WTC11 (cell line): ENCODE results near the gene USP8. TPM values are rescaled to one million over a fixed set of nuclear protein-coding genes. Genes with fewer than 3 reads are reported as not detected.

Source experiments
- ATAC-seq: fragments of 200-7000 bp; cut with Tn5 transposase; 2 replicates; pipeline ENCODE4 v1.10.0; 2021; ENCODE audit warnings: mild to moderate bottlenecking, moderate library complexity
- CTCF ChIA-PET: fragments of 300-600 bp; sonication (Branson Sonifier 250); formaldehyde crosslinking; loops from one replicate; lab custom pipeline; 2021; ENCODE audit warnings: antibody characterized with exemption; lab: Charles Lee
- POLR2A ChIA-PET: fragments of 350-600 bp; sonication (Branson Sonifier 250); formaldehyde crosslinking; loops from one replicate; lab custom pipeline; 2021; ENCODE audit warnings: antibody characterized with exemption; lab: Charles Lee
- DNase-seq: peaks from one replicate; pipeline ENCODE4 v3.0.0; 2021; ENCODE audit warnings: low spot score
- H3K27ac Mint-ChIP-seq: 2 replicates; pipeline ENCODE4 v1.8.0; 2021; ENCODE audit warnings: mixed read lengths
- H3K27me3 Mint-ChIP-seq: 2 replicates; pipeline ENCODE4 v1.8.0; 2021; ENCODE audit warnings: low read depth, mild to moderate bottlenecking, moderate library complexity, mixed read lengths
- H3K36me3 Mint-ChIP-seq: 2 replicates; pipeline ENCODE4 v1.8.0; 2021; ENCODE audit warnings: mixed read lengths
- H3K4me1 Mint-ChIP-seq: 2 replicates; pipeline ENCODE4 v1.8.0; 2022; ENCODE audit warnings: mixed read lengths
- H3K4me3 Mint-ChIP-seq: 2 replicates; pipeline ENCODE4 v1.8.0; 2021; ENCODE audit warnings: mild to moderate bottlenecking, moderate library complexity, mixed read lengths
- H3K9me3 Mint-ChIP-seq: 2 replicates; pipeline ENCODE4 v1.8.0; 2021; ENCODE audit warnings: mixed read lengths
- CDX4 ChIP-seq: fragments of 250-450 bp; sonication (Bioruptor Pico); IDR thresholded peaks from 2 replicates; pipeline ENCODE4 v1.9.0; 2021; ENCODE audit warnings: moderate library complexity, mild to moderate bottlenecking, inconsistent platforms, borderline replicate concordance
- CREM ChIP-seq: sonication (generic); formaldehyde crosslinking; IDR thresholded peaks from 2 replicates; pipeline ENCODE4 v1.8.1; 2022; ENCODE audit warnings: mild to moderate bottlenecking, missing genetic modification reagents, moderate library complexity
- E2F5 ChIP-seq: sonication (generic); formaldehyde crosslinking; IDR thresholded peaks from 2 replicates; pipeline ENCODE4 v1.8.1; 2022; ENCODE audit warnings: mild to moderate bottlenecking, moderate library complexity, missing genetic modification reagents
- EMX1 ChIP-seq: fragments of 250-450 bp; sonication (Bioruptor Pico); IDR thresholded peaks from 2 replicates; pipeline ENCODE4 v1.8.0; 2021; ENCODE audit warnings: mild to moderate bottlenecking
- FOXK1 ChIP-seq: sonication (generic); formaldehyde crosslinking; IDR thresholded peaks from 2 replicates; pipeline ENCODE4 v1.8.0; 2022; ENCODE audit warnings: mild to moderate bottlenecking, moderate library complexity, missing genetic modification reagents
- FOXP1 ChIP-seq: sonication (generic); formaldehyde crosslinking; IDR thresholded peaks from 2 replicates; pipeline ENCODE4 v1.8.0; 2022; ENCODE audit warnings: missing genetic modification reagents, mild to moderate bottlenecking, moderate library complexity, borderline replicate concordance
- FOXP4 ChIP-seq: sonication (generic); formaldehyde crosslinking; IDR thresholded peaks from 2 replicates; pipeline ENCODE4 v1.8.0; 2022; ENCODE audit warnings: mild to moderate bottlenecking, missing genetic modification reagents
- MAX ChIP-seq: sonication (generic); formaldehyde crosslinking; IDR thresholded peaks from 2 replicates; pipeline ENCODE4 v1.8.0; 2022; ENCODE audit warnings: mild to moderate bottlenecking, missing genetic modification reagents
- NR2C2 ChIP-seq: sonication (generic); formaldehyde crosslinking; IDR thresholded peaks from 2 replicates; pipeline ENCODE4 v1.8.0; 2022; ENCODE audit warnings: mild to moderate bottlenecking, missing genetic modification reagents
- SOX15 ChIP-seq: fragments of 250-450 bp; sonication (Bioruptor Pico); IDR thresholded peaks from 2 replicates; pipeline ENCODE4 v1.9.0; 2021; ENCODE audit warnings: mild to moderate bottlenecking
- TEAD4 ChIP-seq: sonication (generic); formaldehyde crosslinking; IDR thresholded peaks from 2 replicates; pipeline ENCODE4 v1.8.0; 2022; ENCODE audit warnings: mild to moderate bottlenecking, missing genetic modification reagents
- ZBTB21 ChIP-seq: sonication (generic); formaldehyde crosslinking; IDR thresholded peaks from 2 replicates; pipeline ENCODE4 v1.8.1; 2023; ENCODE audit warnings: mild to moderate bottlenecking, missing genetic modification reagents, borderline replicate concordance
- ZMAT4 ChIP-seq: fragments of 250-450 bp; sonication (Bioruptor Pico); IDR thresholded peaks from 2 replicates; pipeline ENCODE4 v1.9.0; 2021; ENCODE audit warnings: mild to moderate bottlenecking
- ZNF138 ChIP-seq: sonication (generic); formaldehyde crosslinking; conservative IDR thresholded peaks from 2 replicates; pipeline ENCODE4 v1.8.1; 2022; ENCODE audit warnings: mild to moderate bottlenecking, moderate library complexity, missing genetic modification reagents
- ZNF263 ChIP-seq: sonication (generic); formaldehyde crosslinking; IDR thresholded peaks from 2 replicates; pipeline ENCODE4 v1.8.1; 2022; ENCODE audit warnings: low read depth, mild to moderate bottlenecking, moderate library complexity, missing genetic modification reagents
- ZNF281 ChIP-seq: sonication (generic); formaldehyde crosslinking; IDR thresholded peaks from 2 replicates; pipeline ENCODE4 v1.8.0; 2023; ENCODE audit warnings: mild to moderate bottlenecking, missing genetic modification reagents
- total RNA-seq: library from RNA; stranded (reverse); gene quantifications from 3 replicates; pipeline ENCODE4 v1.2.3, GENCODE V29; 2021

The USP8 gene
- total RNA-seq, 1 experiment from 2014 or later = 63.7 TPM

GRCh38 chr15:50424066-50424890 lies at the start of gene USP8 (continued):
- peak; percentile 65 for TF ChIP-seq MAX (CRISPR knock-in tag)
- TF ChIP-seq FOXK1 = peak; percentile 88

- ChIA-PET POLR2A (no interaction called here), CTCF (no interaction called here)
- Mint-ChIP-seq H3K4me3 (no peak overlapping the region), H3K27me3 (no peaks in the 10 kb centered on the region), H3K27ac (0 out of 2 replicates have a peak overlapping the region, but pooled peaks have one; percentile 29), H3K9me3 (no peaks in the 10 kb centered on the region), H3K36me3 (no peaks in the 10 kb centered on the region), H3K4me1 (peaks cover 5% of the 10 kb centered on the region)
- ATAC-seq = no peak
- TF ChIP-seq SOX15 (CRISPR knock-in tag) (no peak), EMX1 (CRISPR knock-in tag) (no peak), FOXP4 (CRISPR knock-in tag) (no peak), ZNF263 (no peak), FOXP1 (CRISPR knock-in tag) (no peak), CDX4 (CRISPR knock-in tag) (no peak), ZNF281 (CRISPR knock-in tag) (no peak), E2F5 (CRISPR knock-in tag) (no peak), ZNF138 (CRISPR knock-in tag) (no peak), TEAD4 (no peak), CREM (CRISPR knock-in tag) (no peak), ZMAT4 (no peak), ZBTB21 (CRISPR knock-in tag) (no peak), NR2C2 (CRISPR knock-in tag) (no peak)
- no peak for DNase-seq
Observed at GRCh38 chr15:50377867-50378751, 46.1 kb upstream of the USP8 start.
